Neural crest cell (in vitro differentiated cells): ENCODE measurements around the gene SH3RF3. TPM values are rescaled to one million over a fixed set of nuclear protein-coding genes. Genes with fewer than 3 reads are reported as not detected.

Source experiments
- DNase-seq: peaks from one replicate; pipeline ENCODE4 v3.0.0; 2021; ENCODE audit warnings: low read depth, mixed read lengths, low spot score
- H3K27ac Mint-ChIP-seq: one replicate; pipeline ENCODE4 v1.8.0; 2021; ENCODE audit warnings: mild to moderate bottlenecking, mixed read lengths; ENCODE audit not compliant: unreplicated experiment
- H3K27me3 Mint-ChIP-seq: 2 replicates; pipeline ENCODE4 v1.8.0; 2021; ENCODE audit warnings: low read depth, mild to moderate bottlenecking, mixed read lengths
- H3K36me3 Mint-ChIP-seq: 2 replicates; pipeline ENCODE4 v1.8.0; 2021; ENCODE audit warnings: low read depth, mild to moderate bottlenecking, mixed read lengths
- H3K4me1 Mint-ChIP-seq: 2 replicates; pipeline ENCODE4 v1.8.0; 2021; ENCODE audit warnings: mixed read lengths
- H3K4me3 Mint-ChIP-seq: one replicate; pipeline ENCODE4 v1.8.0; 2021; ENCODE audit warnings: mild to moderate bottlenecking, mixed read lengths
- H3K9me3 Mint-ChIP-seq: 2 replicates; pipeline ENCODE4 v1.8.0; 2021; ENCODE audit warnings: mixed read lengths
- CTCF ChIP-seq: fragments of 200-600 bp; sonication (generic); conservative IDR thresholded peaks from 2 replicates; pipeline ENCODE4 v1.5.0; 2021; ENCODE audit warnings: antibody characterized with exemption, mild to moderate bottlenecking
- total RNA-seq: library from RNA; stranded (reverse); gene quantifications from 2 replicates; pipeline ENCODE4 v1.2.1, GENCODE V29; 2021

SH3RF3 gene
- total RNA-seq, 1 donor from 2014 or later, result 0.70 TPM

GRCh38 chr2:109422071-109422757 lies 293.2 kb downstream of the SH3RF3 start:
- Mint-ChIP-seq H3K4me1 (no peaks in the 10 kb centered on the region), H3K4me3 (no peak overlapping the region), H3K36me3 (no peaks in the 10 kb centered on the region), H3K27me3 (no peaks in the 10 kb centered on the region), H3K9me3 (peaks cover 2% of the 10 kb centered on the region), H3K27ac (no peak overlapping the region)
- no peak for DNase-seq
- TF ChIP-seq CTCF, result no peak

GRCh38 chr2:109422758-109423500 lies 293.9 kb downstream of the SH3RF3 start:
- H3K9me3 Mint-ChIP-seq, result peaks cover 2% of the 10 kb centered on the region
- no peak for TF ChIP-seq CTCF
- no peak overlapping the region for H3K4me3 Mint-ChIP-seq
- DNase-seq, result no peak
- no peaks in the 10 kb centered on the region for H3K27me3 Mint-ChIP-seq
- no peaks in the 10 kb centered on the region for H3K4me1 Mint-ChIP-seq
- H3K27ac Mint-ChIP-seq, result no peak overlapping the region
- no peaks in the 10 kb centered on the region for H3K36me3 Mint-ChIP-seq

DNA sequence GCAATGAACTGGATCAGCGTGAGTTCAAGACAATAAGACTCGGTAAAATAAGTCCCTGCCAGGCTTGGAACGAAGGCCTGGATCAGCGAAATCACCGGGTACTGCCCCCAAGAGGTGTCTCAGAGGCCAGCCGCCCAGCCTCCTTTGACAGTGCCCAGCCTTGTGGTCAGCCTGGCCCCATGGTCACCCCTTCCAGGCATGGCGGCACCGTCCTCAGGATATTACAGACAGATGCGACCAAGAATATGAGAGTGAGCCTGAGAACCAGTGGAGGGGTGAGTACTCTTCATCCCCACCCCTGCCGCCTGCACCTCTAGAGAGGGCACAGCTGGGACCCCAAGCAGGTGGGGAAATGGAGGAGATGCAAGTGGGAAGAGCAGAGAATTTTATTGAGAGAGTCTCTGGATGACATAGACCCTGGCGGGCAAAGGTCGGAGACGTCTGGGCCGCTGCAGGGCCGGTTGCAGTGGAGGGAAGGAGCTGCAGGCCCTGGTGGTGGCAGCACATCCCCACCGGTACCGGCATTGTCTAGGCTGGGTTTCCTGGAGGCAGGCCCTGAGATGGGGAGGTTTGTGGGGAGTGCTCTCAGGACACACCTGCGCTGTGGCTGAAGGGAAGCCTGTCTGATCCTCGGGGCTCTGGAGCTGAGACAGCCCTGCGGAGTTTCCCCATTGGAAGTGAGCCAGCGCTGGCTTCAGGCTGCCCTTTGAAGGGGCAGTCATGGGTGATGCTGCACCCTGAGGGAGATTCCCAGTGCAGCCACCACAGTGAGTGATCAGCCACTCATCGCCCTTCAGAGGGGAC lies 294.8 kb downstream of the SH3RF3 start:
- H3K27ac Mint-ChIP-seq, result no peak overlapping the region
- no peaks in the 10 kb centered on the region for H3K4me1 Mint-ChIP-seq

DNA sequence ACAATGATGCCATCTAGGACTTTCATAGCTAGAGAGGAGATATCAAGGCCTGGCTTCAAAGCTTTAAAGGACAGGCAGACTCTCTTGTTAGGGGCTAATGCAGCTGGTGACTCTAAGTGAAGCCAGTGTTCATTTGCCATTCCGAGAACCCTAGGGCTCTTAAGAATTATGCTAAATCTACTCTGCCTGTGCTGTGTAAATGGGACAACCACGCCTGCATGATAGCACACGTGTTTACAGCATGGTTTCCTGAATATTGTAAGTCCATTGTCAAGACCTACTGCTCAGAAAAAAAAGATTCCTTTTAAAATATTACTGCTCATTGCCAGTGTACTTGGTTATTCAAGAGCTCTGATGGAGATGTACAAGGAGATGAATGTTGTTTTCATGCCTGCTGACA lies 296.4 kb downstream of the SH3RF3 start:
- Mint-ChIP-seq H3K4me3 (no peak overlapping the region), H3K4me1 (no peaks in the 10 kb centered on the region), H3K36me3 (no peaks in the 10 kb centered on the region), H3K27me3 (no peaks in the 10 kb centered on the region), H3K27ac (no peak overlapping the region), H3K9me3 (peaks cover 2% of the 10 kb centered on the region)
- no peak for TF ChIP-seq CTCF
- DNase-seq, result no peak

More for the DNA sequence above, 294.8 kb downstream of the SH3RF3 start:
- no peak for DNase-seq
- H3K36me3 Mint-ChIP-seq, result no peaks in the 10 kb centered on the region
- no peaks in the 10 kb centered on the region for H3K27me3 Mint-ChIP-seq
- peaks cover 2% of the 10 kb centered on the region for H3K9me3 Mint-ChIP-seq
- no peak overlapping the region for H3K4me3 Mint-ChIP-seq
- TF ChIP-seq CTCF, result no peak

GRCh38 chr2:109427661-109428091 lies 298.7 kb downstream of the SH3RF3 start:
- peaks cover 2% of the 10 kb centered on the region for H3K9me3 Mint-ChIP-seq
- no peak for TF ChIP-seq CTCF
- H3K4me3 Mint-ChIP-seq, result no peak overlapping the region
- no peaks in the 10 kb centered on the region for H3K27me3 Mint-ChIP-seq
- DNase-seq, result no peak
- H3K36me3 Mint-ChIP-seq, result no peaks in the 10 kb centered on the region
- H3K27ac Mint-ChIP-seq, result no peak overlapping the region
- H3K4me1 Mint-ChIP-seq, result no peaks in the 10 kb centered on the region
